Keratinocyte (primary cell): ENCODE data around the gene ELF1.

Experiments used
- CTCF ChIP-seq, 3 experiments: IDR thresholded peaks in 1 of 3; conservative IDR thresholded peaks in 1 of 3; optimal IDR thresholded peaks in 1 of 3; 2 replicates in 2 of 3; 3 replicates in 1 of 3; pipeline versions ENCODE3 to v1.5.1; 2011; ENCODE audit warnings: low read length in 3 of 3, mild to moderate bottlenecking in 3 of 3, moderate library complexity in 2 of 3, control low read depth in 1 of 3, inconsistent platforms in 1 of 3; ENCODE audit not compliant: insufficient read depth in 2 of 3; ENCODE audit errors: extremely low read depth in 1 of 3
- EZH2 ChIP-seq: IDR thresholded peaks from one replicate; pipeline ENCODE4 v1.6.1; 2012; ENCODE audit warnings: inconsistent platforms, mild to moderate bottlenecking, low read length, moderate library complexity

- no peak for TF ChIP-seq CTCF (optimal IDR thresholded peaks at IDR 0.05 in 1 of 3, IDR thresholded peaks at IDR 0.05 in 1 of 3, conservative IDR thresholded peaks at IDR 0.05 in 1 of 3; ENCODE audit: extremely low read depth in 1 of 3, insufficient read depth in 2 of 3, low read length in 3 of 3)
- no peak for TF ChIP-seq EZH2
Measured at GRCh38 chr13:41007744-41008128, 11.4 kb downstream of the ELF1 start.
